Measurements from ENCODE around the gene RMND1. TPM values are rescaled to one million over a fixed set of nuclear protein-coding genes. Genes with fewer than 3 reads are reported as not detected.

The RMND1 gene
- total RNA-seq, 1 experiment from 2014 or later = 23.3 TPM

DNA sequence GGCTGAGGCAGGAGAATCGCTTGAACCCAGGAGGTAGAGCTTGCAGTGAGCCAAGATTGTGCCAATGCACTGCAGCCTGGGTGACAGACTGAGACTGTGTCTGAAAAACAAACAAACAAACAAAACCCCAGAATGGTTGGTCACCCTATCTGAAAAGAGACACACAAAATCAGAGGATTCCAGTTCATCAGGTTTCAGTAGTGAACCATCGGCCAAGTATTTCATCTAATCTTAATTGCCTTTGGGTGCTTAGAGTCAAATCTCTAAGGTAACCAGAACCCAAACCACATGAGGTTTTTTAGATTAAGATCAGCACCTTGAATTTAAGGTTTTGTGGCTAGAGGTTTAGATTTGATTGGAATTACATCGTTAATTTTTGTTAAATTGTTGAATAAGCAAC is 52.2 kb downstream of the RMND1 start (continued):
- no peak for TF ChIP-seq TCF7 (CRISPR knock-in tag; IDR thresholded peaks at IDR 0.05; ENCODE audit: low read depth)
- TF ChIP-seq ZNF416 (CRISPR knock-in tag; IDR thresholded peaks at IDR 0.05) = no peak
- TF ChIP-seq CREM (CRISPR knock-in tag; IDR thresholded peaks at IDR 0.05) = no peak

DNA sequence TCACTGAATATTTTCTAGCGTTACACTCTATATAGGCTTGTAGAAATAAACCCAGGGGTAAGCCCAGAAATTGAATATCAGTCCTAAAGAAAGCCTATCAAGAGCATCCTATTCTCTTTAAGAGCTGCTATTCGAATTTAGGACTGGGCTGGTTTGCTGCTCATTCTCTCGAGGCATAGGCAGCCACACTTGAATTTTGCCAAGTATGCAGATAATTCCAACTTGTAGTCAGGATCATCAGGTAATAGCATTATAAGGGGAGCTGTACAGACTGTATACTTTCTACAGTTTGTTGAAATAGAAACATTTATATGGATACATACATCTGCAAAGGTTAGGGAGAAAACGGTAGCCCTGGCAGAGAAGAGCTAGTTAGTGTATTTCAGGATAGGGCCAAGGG is 58.5 kb downstream of the RMND1 start:
- Mint-ChIP-seq H3K36me3 (peaks cover 32% of the 10 kb centered on the region), H3K9me3 (no peaks in the 10 kb centered on the region), H3K4me1 (peaks cover 46% of the 10 kb centered on the region), H3K4me3 (peak overlapping the region; percentile 93), H3K27ac (peak overlapping the region; percentile 99), H3K27me3 (ENCODE audit: low read depth) (no peaks in the 10 kb centered on the region)
- ATAC-seq = no peak
- CTCF ChIA-PET = interaction anchor here (1.1 kb wide), 1 partner anchor 13 kb away, joined by 3 read pairs; no protein-coding TSS in a partner anchor
- DNase-seq (ENCODE audit: low spot score) = no peak
- POLR2A ChIA-PET = interaction anchor here (0.7 kb wide), 1 partner anchor 1981 kb away, joined by 3 read pairs; no protein-coding TSS in a partner anchor
- TF ChIP-seq SP1 (CRISPR knock-in tag; conservative IDR thresholded peaks at IDR 0.05) (no peak), ZNF416 (CRISPR knock-in tag; IDR thresholded peaks at IDR 0.05) (no peak), NFE2L1 (CRISPR knock-in tag; IDR thresholded peaks at IDR 0.05) (no peak), IRF2 (CRISPR knock-in tag; IDR thresholded peaks at IDR 0.05; ENCODE audit: borderline replicate concordance, low read depth) (no peak), EMX1 (CRISPR knock-in tag; IDR thresholded peaks at IDR 0.05) (no peak), PRRX2 (CRISPR knock-in tag; IDR thresholded peaks at IDR 0.05) (no peak), TCF7 (CRISPR knock-in tag; IDR thresholded peaks at IDR 0.05; ENCODE audit: low read depth) (no peak), ZNF423 (CRISPR knock-in tag; IDR thresholded peaks at IDR 0.05) (no peak), HMGA2 (CRISPR knock-in tag; IDR thresholded peaks at IDR 0.05) (no peak), MYBL2 (CRISPR knock-in tag; IDR thresholded peaks at IDR 0.05) (no peak)
- TF ChIP-seq, protein P1, sequence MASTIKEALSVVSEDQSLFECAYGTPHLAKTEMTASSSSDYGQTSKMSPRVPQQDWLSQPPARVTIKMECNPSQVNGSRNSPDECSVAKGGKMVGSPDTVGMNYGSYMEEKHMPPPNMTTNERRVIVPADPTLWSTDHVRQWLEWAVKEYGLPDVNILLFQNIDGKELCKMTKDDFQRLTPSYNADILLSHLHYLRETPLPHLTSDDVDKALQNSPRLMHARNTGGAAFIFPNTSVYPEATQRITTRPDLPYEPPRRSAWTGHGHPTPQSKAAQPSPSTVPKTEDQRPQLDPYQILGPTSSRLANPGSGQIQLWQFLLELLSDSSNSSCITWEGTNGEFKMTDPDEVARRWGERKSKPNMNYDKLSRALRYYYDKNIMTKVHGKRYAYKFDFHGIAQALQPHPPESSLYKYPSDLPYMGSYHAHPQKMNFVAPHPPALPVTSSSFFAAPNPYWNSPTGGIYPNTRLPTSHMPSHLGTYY (CRISPR knock-in tag; IDR thresholded peaks at IDR 0.05) = no peak
- TF ChIP-seq, protein P2, sequence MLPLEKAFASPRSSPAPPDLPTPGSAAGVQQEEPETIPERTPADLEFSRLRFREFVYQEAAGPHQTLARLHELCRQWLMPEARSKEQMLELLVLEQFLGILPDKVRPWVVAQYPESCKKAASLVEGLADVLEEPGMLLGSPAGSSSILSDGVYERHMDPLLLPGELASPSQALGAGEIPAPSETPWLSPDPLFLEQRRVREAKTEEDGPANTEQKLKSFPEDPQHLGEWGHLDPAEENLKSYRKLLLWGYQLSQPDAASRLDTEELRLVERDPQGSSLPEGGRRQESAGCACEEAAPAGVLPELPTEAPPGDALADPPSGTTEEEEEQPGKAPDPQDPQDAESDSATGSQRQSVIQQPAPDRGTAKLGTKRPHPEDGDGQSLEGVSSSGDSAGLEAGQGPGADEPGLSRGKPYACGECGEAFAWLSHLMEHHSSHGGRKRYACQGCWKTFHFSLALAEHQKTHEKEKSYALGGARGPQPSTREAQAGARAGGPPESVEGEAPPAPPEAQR (CRISPR knock-in tag; IDR thresholded peaks at IDR 0.05) = no peak
- TF ChIP-seq, protein P3, sequence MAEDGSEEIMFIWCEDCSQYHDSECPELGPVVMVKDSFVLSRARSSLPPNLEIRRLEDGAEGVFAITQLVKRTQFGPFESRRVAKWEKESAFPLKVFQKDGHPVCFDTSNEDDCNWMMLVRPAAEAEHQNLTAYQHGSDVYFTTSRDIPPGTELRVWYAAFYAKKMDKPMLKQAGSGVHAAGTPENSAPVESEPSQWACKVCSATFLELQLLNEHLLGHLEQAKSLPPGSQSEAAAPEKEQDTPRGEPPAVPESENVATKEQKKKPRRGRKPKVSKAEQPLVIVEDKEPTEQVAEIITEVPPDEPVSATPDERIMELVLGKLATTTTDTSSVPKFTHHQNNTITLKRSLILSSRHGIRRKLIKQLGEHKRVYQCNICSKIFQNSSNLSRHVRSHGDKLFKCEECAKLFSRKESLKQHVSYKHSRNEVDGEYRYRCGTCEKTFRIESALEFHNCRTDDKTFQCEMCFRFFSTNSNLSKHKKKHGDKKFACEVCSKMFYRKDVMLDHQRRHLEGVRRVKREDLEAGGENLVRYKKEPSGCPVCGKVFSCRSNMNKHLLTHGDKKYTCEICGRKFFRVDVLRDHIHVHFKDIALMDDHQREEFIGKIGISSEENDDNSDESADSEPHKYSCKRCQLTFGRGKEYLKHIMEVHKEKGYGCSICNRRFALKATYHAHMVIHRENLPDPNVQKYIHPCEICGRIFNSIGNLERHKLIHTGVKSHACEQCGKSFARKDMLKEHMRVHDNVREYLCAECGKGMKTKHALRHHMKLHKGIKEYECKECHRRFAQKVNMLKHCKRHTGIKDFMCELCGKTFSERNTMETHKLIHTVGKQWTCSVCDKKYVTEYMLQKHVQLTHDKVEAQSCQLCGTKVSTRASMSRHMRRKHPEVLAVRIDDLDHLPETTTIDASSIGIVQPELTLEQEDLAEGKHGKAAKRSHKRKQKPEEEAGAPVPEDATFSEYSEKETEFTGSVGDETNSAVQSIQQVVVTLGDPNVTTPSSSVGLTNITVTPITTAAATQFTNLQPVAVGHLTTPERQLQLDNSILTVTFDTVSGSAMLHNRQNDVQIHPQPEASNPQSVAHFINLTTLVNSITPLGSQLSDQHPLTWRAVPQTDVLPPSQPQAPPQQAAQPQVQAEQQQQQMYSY (CRISPR knock-in tag; IDR thresholded peaks at IDR 0.05) = no peak
- TF ChIP-seq, protein P4, sequence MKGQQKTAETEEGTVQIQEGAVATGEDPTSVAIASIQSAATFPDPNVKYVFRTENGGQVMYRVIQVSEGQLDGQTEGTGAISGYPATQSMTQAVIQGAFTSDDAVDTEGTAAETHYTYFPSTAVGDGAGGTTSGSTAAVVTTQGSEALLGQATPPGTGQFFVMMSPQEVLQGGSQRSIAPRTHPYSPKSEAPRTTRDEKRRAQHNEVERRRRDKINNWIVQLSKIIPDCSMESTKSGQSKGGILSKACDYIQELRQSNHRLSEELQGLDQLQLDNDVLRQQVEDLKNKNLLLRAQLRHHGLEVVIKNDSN (CRISPR knock-in tag; IDR thresholded peaks at IDR 0.05) = no peak
- TF ChIP-seq, protein P5, sequence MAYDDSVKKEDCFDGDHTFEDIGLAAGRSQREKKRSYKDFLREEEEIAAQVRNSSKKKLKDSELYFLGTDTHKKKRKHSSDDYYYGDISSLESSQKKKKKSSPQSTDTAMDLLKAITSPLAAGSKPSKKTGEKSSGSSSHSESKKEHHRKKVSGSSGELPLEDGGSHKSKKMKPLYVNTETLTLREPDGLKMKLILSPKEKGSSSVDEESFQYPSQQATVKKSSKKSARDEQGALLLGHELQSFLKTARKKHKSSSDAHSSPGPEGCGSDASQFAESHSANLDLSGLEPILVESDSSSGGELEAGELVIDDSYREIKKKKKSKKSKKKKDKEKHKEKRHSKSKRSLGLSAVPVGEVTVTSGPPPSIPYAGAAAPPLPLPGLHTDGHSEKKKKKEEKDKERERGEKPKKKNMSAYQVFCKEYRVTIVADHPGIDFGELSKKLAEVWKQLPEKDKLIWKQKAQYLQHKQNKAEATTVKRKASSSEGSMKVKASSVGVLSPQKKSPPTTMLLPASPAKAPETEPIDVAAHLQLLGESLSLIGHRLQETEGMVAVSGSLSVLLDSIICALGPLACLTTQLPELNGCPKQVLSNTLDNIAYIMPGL (CRISPR knock-in tag; IDR thresholded peaks at IDR 0.05) = no peak
- TF ChIP-seq, protein P6, sequence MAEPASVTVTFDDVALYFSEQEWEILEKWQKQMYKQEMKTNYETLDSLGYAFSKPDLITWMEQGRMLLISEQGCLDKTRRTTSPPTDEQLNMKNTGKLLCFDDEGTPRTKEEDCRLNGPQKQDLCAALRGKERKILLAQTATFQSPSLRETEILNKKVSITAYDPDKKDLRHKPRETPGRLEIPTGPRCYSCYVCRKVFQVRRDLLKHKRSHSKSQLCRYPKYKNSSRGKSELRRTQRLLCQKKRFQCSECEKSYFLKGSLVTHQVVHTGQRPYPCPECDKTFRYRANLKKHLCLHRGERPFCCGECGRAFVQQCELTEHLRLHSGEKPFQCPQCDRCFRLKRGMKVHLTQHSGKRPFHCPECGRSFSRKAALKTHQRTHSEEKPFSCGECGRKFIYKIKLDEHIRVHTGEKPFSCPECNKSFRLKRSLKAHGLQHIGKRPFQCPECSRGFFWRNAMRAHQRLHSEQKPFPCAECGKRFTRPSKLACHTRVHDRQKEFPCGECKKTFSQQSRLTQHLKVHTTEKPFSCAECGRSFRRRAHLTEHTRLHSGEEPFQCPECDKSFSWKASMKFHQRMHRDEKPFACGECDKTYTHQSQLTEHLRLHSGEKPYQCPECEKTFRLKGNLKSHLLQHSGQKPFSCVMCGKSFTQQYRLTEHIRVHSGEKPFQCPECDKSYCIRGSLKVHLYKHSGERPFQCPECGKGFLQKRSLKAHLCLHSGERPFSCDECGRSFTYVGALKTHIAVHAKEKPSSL (CRISPR knock-in tag; conservative IDR thresholded peaks at IDR 0.05) = no peak
- TF ChIP-seq, protein P7, sequence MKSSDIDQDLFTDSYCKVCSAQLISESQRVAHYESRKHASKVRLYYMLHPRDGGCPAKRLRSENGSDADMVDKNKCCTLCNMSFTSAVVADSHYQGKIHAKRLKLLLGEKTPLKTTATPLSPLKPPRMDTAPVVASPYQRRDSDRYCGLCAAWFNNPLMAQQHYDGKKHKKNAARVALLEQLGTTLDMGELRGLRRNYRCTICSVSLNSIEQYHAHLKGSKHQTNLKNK (CRISPR knock-in tag; IDR thresholded peaks at IDR 0.05) = no peak
- TF ChIP-seq, protein P8, sequence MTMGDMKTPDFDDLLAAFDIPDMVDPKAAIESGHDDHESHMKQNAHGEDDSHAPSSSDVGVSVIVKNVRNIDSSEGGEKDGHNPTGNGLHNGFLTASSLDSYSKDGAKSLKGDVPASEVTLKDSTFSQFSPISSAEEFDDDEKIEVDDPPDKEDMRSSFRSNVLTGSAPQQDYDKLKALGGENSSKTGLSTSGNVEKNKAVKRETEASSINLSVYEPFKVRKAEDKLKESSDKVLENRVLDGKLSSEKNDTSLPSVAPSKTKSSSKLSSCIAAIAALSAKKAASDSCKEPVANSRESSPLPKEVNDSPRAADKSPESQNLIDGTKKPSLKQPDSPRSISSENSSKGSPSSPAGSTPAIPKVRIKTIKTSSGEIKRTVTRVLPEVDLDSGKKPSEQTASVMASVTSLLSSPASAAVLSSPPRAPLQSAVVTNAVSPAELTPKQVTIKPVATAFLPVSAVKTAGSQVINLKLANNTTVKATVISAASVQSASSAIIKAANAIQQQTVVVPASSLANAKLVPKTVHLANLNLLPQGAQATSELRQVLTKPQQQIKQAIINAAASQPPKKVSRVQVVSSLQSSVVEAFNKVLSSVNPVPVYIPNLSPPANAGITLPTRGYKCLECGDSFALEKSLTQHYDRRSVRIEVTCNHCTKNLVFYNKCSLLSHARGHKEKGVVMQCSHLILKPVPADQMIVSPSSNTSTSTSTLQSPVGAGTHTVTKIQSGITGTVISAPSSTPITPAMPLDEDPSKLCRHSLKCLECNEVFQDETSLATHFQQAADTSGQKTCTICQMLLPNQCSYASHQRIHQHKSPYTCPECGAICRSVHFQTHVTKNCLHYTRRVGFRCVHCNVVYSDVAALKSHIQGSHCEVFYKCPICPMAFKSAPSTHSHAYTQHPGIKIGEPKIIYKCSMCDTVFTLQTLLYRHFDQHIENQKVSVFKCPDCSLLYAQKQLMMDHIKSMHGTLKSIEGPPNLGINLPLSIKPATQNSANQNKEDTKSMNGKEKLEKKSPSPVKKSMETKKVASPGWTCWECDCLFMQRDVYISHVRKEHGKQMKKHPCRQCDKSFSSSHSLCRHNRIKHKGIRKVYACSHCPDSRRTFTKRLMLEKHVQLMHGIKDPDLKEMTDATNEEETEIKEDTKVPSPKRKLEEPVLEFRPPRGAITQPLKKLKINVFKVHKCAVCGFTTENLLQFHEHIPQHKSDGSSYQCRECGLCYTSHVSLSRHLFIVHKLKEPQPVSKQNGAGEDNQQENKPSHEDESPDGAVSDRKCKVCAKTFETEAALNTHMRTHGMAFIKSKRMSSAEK (CRISPR knock-in tag; IDR thresholded peaks at IDR 0.05; ENCODE audit: borderline replicate concordance) = no peak

Measured in WTC11 (cell line).